GM12878 (cell line): ENCODE results near the gene PEX11B. TPM values are rescaled to one million over a fixed set of nuclear protein-coding genes. Genes with fewer than 3 reads are reported as not detected.

Experiments
- ATAC-seq: fragments of 200-7000 bp; cut with Tn5 transposase; 3 replicates; pipeline ENCODE4 v1.9.1; 2020; ENCODE audit warnings: mild to moderate bottlenecking, moderate library complexity
- BruUV-seq: library from RNA; stranded (reverse); fragments of 400-500 nt; replicated peaks from 2 replicates; lab custom pipeline; 2021; lab: Mats Ljungman, UMichigan
- CTCF ChIA-PET: fragments of 300-600 bp; sonication (Branson Sonifier 250); formaldehyde crosslinking; extraction: SDS; loops from one replicate; lab custom pipeline; 2021; ENCODE audit warnings: inconsistent platforms; lab: Yijun Ruan, JAX
- POLR2A ChIA-PET: fragments of 350-600 bp; formaldehyde crosslinking; extraction: SDS; loops from one replicate; lab custom pipeline; 2021; ENCODE audit warnings: inconsistent platforms; lab: Charles Lee
- RAD21 ChIA-PET: fragments of 300-600 bp; sonication (Branson Sonifier 250); formaldehyde crosslinking; loops from one replicate; lab custom pipeline; 2023; ENCODE audit warnings: antibody characterized with exemption; ENCODE audit not compliant: unreplicated experiment; lab: Charles Lee
- SMC1A ChIA-PET: fragments of 300-600 bp; sonication (Branson Sonifier 250); formaldehyde crosslinking; loops from one replicate; lab custom pipeline; 2023; ENCODE audit not compliant: unreplicated experiment, uncharacterized antibody; lab: Charles Lee
- DNase-seq: peaks from one replicate; pipeline ENCODE4 v3.0.0-alpha.2; 2011; ENCODE audit warnings: low read depth, low spot score
- FAIRE-seq: peaks from 3 replicates; lab custom pipeline; 2011; peaks lifted over from hg19 to GRCh38; lab: Jason Lieb, UNC
- H2AFZ ChIP-seq: 2 replicates; pipeline ENCODE4 v1.6.0; 2011; ENCODE audit warnings: low read depth, low read length, control low read depth; ENCODE audit not compliant: control insufficient read depth
- H3K27ac ChIP-seq: 2 replicates; pipeline ENCODE4 v1.5.1; 2011; ENCODE audit warnings: control low read depth; ENCODE audit not compliant: control insufficient read depth, insufficient read depth
- H3K27me3 ChIP-seq, 2 experiments: replicated peaks in 1 of 2; 2 replicates each; pipeline versions ENCODE4 v1.6.0 to v1.6.1; 2011; ENCODE audit warnings: low read length in 1 of 2; ENCODE audit not compliant: control insufficient read depth in 2 of 2, insufficient read depth in 2 of 2
- H3K36me3 ChIP-seq, 2 experiments: 2 replicates each; pipeline ENCODE4 v1.5.1; 2011; ENCODE audit warnings: low read length in 1 of 2; ENCODE audit not compliant: control insufficient read depth in 2 of 2, insufficient read depth in 2 of 2
- H3K4me1 ChIP-seq: 2 replicates; pipeline ENCODE4 v1.6.1; 2011; ENCODE audit warnings: mild to moderate bottlenecking, low read length, moderate library complexity, mixed read lengths; ENCODE audit not compliant: control insufficient read depth, insufficient read depth
- H3K4me2 ChIP-seq: 2 replicates; pipeline ENCODE4 v1.6.0; 2011; ENCODE audit warnings: control low read depth; ENCODE audit not compliant: control insufficient read depth, insufficient read depth
- H3K4me3 ChIP-seq: fragments of 200-600 bp; sonication (generic); 2 replicates; pipeline ENCODE4 v1.5.1; 2016
- H3K79me2 ChIP-seq: 2 replicates; pipeline ENCODE4 v1.6.0; 2011; ENCODE audit warnings: low read length; ENCODE audit not compliant: control insufficient read depth, insufficient read depth
- H3K9ac ChIP-seq: 2 replicates; pipeline ENCODE4 v1.8.0; 2011; ENCODE audit warnings: low read length, control low read depth, mixed read lengths; ENCODE audit not compliant: control insufficient read depth, insufficient read depth
- H3K9me3 ChIP-seq: replicated peaks from 3 replicates; pipeline ENCODE4 v1.5.1; 2011; ENCODE audit warnings: mild to moderate bottlenecking, low read length; ENCODE audit not compliant: control insufficient read depth, insufficient read depth
- H4K20me1 ChIP-seq: 2 replicates; pipeline ENCODE4 v1.6.0; 2011; ENCODE audit not compliant: control insufficient read depth, insufficient read depth
- CEBPZ ChIP-seq: fragments of 150-350 bp; IDR thresholded peaks from 2 replicates; pipeline ENCODE4 v1.6.1; 2016; ENCODE audit warnings: low read depth, low read length
- SMAD1 ChIP-seq: fragments of 450-650 bp; IDR thresholded peaks from 2 replicates; pipeline ENCODE4 v1.6.1; 2018; ENCODE audit warnings: mild to moderate bottlenecking, low read depth; ENCODE audit not compliant: partially characterized antibody
- SMC3 ChIP-seq: IDR thresholded peaks from 2 replicates; pipeline ENCODE4 v1.6.1; 2011; ENCODE audit warnings: low read length, improper control_type of control experiment, borderline replicate concordance
- ZBTB40 ChIP-seq: fragments of 450-650 bp; IDR thresholded peaks from 2 replicates; pipeline ENCODE4 v1.6.1; 2016; ENCODE audit warnings: mild to moderate bottlenecking, moderate library complexity, borderline replicate concordance
- in situ Hi-C: fragments of 300-500 bp; cut with MboI; formaldehyde crosslinking; loops from 9 replicates; pipeline ENCODE4 v1.14.3; 2018; ENCODE audit warnings: mixed read lengths
- intact Hi-C: fragments of 100-400 bp; cut with micrococcal nuclease; formaldehyde crosslinking; loops from one replicate; pipeline ENCODE4 v1.14.2; 2022; ENCODE audit not compliant: unreplicated experiment
- polyA plus RNA-seq, 11 experiments: library from polyadenylated mRNA; depleted of rRNA in 4 of 11; unstranded in 6 of 11; stranded (reverse) in 5 of 11; fragments of >200 nt; fragmentation: Nextera tagmentation in 4 of 11; fragmentation: Illumina TruSeq in 1 of 11; extraction: Ambion mirVana in 4 of 11; extraction: Trizol in 1 of 11; gene quantifications; 1 replicate in 1 of 11; 2 replicates in 10 of 11; pipeline versions ENCODE4 v1.2.1 to v1.2.3, GENCODE V29; 2011 to 2016; ENCODE audit warnings: inconsistent platforms in 2 of 11, missing spikeins in 2 of 11, low read depth in 1 of 11
- total RNA-seq, 4 experiments: library from RNA; depleted of rRNA in 3 of 4; stranded (reverse); fragments of >200 nt in 3 of 4; fragmentation: Illumina TruSeq in 1 of 4; extraction: Trizol in 1 of 4; gene quantifications; 2 replicates each; pipeline versions ENCODE4 v1.2.1 to v1.2.3, GENCODE V29; 2013 to 2021

PEX11B gene
- total and polyA plus RNA-seq, 10 of the 15 experiments (the other 5 are each of a cell fraction or from before 2014, with no cell fraction given) = 24.9 to 129 (median 40.7) TPM

GRCh38 chr1:145956781-145957442 lies 38.4 kb upstream of the PEX11B start (continued):
- no peak for TF ChIP-seq ZBTB40
- TF ChIP-seq SMC3 = no peak
- no peak for TF ChIP-seq SMAD1

GRCh38 chr1:145956361-145956760 lies 37.8 kb upstream of the PEX11B start:
- no peak for DNase-seq
- no peak for FAIRE-seq
- no peak overlapping the region; the same call in 1 of the 2 replicates for H2AFZ ChIP-seq
- peak overlapping the region; percentile 72 for H3K9ac ChIP-seq
- H3K79me2 ChIP-seq = peaks cover 21% of the 10 kb centered on the region
- in situ Hi-C loops (no loop called here), intact Hi-C loops (no loop called here)
- CTCF ChIA-PET = interaction anchor here (0.8 to 4.1 kb wide), 7 partner anchors 8 to 64 kb away, joined by 3 to 27 read pairs (median 5); partner anchors contain the start of genes ANKRD34A, POLR3GL and RBM8A
- no peaks in the 10 kb centered on the region for H3K9me3 ChIP-seq
- no peaks in the 10 kb centered on the region; a peak in 1 of 4 replicates for H3K36me3 ChIP-seq
- RAD21 ChIA-PET = interaction anchor here (4.7 kb wide), 1 partner anchor 22 kb away, joined by 47 read pairs; no protein-coding TSS in a partner anchor
- H3K4me2 ChIP-seq = peak overlapping the region; percentile 93
- POLR2A ChIA-PET = interaction anchor here (1.4 to 5.8 kb wide), 5 partner anchors 8 to 81 kb away, joined by 7 to 58 read pairs (median 18); partner anchors contain the start of genes ANKRD34A, POLR3GL and RBM8A
- H4K20me1 ChIP-seq = no peaks in the 10 kb centered on the region
- SMC1A ChIA-PET = interaction anchor here (0.6 to 4.1 kb wide), 11 partner anchors 8 to 111 kb away, joined by 3 to 37 read pairs (median 6); partner anchors contain the start of genes ANKRD34A, NUDT17, POLR3GL and RBM8A
- no peak for TF ChIP-seq CEBPZ
- BruUV-seq = no TSS peak
- peak overlapping the region; percentile 78 for H3K4me3 ChIP-seq
- no peak for ATAC-seq
- H3K4me1 ChIP-seq = peaks cover 7% of the 10 kb centered on the region
- no peaks in the 10 kb centered on the region; a peak in 1 of 4 replicates for H3K27me3 ChIP-seq
- peak overlapping the region; percentile 73 for H3K27ac ChIP-seq
